ENCODE results near the gene NFKBIE. TPM values are rescaled to one million over a fixed set of nuclear protein-coding genes. Genes with fewer than 3 reads are reported as not detected.

NFKBIE gene
- total RNA-seq, 1 donor from 2014 or later = 17.2 TPM

DNA sequence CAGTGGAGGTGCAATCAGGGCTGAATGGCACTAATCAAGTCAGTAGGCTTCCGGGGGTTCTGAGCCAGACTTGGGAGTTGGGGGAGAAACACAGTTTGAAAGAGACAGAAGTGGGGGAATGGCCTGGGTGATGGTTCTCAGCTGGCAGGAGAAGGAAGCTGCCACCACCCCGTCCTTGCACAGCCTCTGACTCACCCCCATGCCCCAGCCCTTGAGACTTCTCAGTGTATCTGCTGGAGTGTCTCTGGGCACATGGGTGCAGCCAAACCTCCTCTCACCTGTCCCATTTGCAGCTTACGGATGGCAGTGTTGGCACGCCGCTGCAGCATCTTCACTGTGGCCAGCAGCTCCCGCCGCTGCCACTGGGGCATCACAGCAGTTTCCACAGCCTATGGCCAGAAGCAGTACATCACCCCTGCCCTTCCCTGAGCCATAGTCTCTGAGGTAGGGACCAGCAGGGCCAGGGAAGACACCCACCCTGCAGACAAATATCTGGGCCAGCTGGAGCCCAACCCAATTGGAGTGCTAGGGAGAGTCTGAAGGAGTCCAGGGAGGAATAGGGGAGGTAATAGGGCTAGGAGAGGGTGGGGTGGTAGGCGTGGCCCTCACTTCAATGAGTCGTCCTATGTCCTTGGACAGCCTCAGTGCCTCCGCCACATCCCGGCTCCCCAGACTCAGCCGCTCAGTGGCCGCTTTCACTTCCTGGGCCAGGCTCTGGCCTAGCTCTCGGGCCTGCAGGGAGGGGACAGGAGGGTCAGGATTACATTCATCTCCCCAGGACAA lies 36.6 kb upstream of the NFKBIE start:
- Histone ChIP-seq H3K4me1 (peaks cover 15% of the 10 kb centered on the region), H3K36me3 (peaks cover 0 to 67% of the 10 kb centered on the region in 2 donors), H3K4me3 (no peak overlapping the region), H3K27me3 (no peaks in the 10 kb centered on the region), H3K27ac (no peak overlapping the region), H3K9me3 (no peaks in the 10 kb centered on the region)
- DNase-seq (ENCODE audit: extremely low spot score in 2 of 2) = no peak
- intact Hi-C loops (cut with DNase I) = no loop called here
- no peak for TF ChIP-seq POLR2A (IDR thresholded peaks at IDR 0.05)
- TF ChIP-seq POLR2AphosphoS5 (IDR thresholded peaks at IDR 0.05; ENCODE audit: insufficient read depth in 1 of 2, low read depth in 1 of 2) = no peak
- TF ChIP-seq, protein P1, sequence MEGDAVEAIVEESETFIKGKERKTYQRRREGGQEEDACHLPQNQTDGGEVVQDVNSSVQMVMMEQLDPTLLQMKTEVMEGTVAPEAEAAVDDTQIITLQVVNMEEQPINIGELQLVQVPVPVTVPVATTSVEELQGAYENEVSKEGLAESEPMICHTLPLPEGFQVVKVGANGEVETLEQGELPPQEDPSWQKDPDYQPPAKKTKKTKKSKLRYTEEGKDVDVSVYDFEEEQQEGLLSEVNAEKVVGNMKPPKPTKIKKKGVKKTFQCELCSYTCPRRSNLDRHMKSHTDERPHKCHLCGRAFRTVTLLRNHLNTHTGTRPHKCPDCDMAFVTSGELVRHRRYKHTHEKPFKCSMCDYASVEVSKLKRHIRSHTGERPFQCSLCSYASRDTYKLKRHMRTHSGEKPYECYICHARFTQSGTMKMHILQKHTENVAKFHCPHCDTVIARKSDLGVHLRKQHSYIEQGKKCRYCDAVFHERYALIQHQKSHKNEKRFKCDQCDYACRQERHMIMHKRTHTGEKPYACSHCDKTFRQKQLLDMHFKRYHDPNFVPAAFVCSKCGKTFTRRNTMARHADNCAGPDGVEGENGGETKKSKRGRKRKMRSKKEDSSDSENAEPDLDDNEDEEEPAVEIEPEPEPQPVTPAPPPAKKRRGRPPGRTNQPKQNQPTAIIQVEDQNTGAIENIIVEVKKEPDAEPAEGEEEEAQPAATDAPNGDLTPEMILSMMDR (IDR thresholded peaks at IDR 0.05) = no peak

DNA sequence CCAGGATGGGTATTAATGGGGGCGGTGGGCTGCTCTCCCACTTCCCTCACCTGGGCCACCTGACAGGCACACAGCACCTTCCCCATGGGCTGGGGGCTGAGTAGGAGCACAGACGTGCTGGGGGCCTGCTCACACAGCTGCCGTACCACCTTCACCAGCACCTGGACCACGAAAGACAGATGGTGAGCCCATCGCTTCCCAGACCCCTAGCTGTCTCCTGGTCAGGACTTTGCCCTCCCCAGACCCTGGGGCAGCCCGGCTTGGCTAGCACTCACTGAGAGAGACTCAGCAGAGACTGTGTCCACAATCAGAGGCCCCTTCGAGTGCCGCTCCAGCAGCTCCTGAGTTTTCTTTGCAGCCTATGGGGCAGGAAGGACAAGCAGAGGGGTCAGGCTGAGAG lies 35.8 kb upstream of the NFKBIE start:
- Histone ChIP-seq H3K27me3 (no peaks in the 10 kb centered on the region), H3K36me3 (peaks cover 0 to 58% of the 10 kb centered on the region in 2 donors), H3K4me1 (peaks cover 17% of the 10 kb centered on the region), H3K4me3 (no peak overlapping the region), H3K9me3 (no peaks in the 10 kb centered on the region), H3K27ac (no peak overlapping the region)
- intact Hi-C loops (cut with DNase I) = no loop called here
- no peak for DNase-seq (ENCODE audit: extremely low spot score in 2 of 2)
- no peak for TF ChIP-seq POLR2AphosphoS5 (IDR thresholded peaks at IDR 0.05; ENCODE audit: insufficient read depth in 1 of 2, low read depth in 1 of 2)
- no peak for TF ChIP-seq POLR2A (IDR thresholded peaks at IDR 0.05)
- TF ChIP-seq, protein P1 (IDR thresholded peaks at IDR 0.05) = no peak

DNA sequence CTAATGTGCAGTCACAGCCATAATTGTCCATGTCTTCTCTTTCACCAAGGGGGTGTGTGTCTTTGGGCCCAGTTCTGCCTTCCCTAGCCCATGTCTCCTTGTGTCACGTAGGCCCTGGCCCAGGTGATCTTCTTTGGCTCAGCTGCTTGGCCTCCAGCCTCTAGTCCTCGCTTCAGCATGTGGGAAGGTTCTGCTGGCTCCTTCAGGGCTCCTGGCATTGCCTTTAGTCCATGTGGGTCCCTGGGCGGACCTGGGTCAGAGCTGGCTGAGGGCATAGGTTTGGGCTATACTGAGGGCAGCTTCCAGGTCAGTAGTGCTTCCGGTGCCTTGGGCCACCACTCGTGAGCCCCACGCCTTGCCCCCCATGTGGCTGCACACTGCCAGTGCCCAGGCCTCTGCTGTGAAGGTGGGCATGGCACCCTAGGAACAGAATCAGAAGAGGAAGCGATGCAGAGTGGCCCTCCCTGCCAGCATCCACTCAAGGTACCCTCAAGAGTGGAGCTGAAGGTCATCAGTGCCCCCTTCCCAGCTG lies 35.0 kb upstream of the NFKBIE start:
- TF ChIP-seq POLR2A (IDR thresholded peaks at IDR 0.05) = no peak
- TF ChIP-seq, protein P1 (IDR thresholded peaks at IDR 0.05) = no peak
- no peak for TF ChIP-seq POLR2AphosphoS5 (IDR thresholded peaks at IDR 0.05; ENCODE audit: insufficient read depth in 1 of 2, low read depth in 1 of 2)
- Histone ChIP-seq H3K36me3 (peaks cover 0 to 52% of the 10 kb centered on the region in 2 donors), H3K4me3 (no peak overlapping the region), H3K4me1 (peaks cover 17% of the 10 kb centered on the region), H3K27ac (no peak overlapping the region), H3K27me3 (no peaks in the 10 kb centered on the region), H3K9me3 (no peaks in the 10 kb centered on the region)
- intact Hi-C loops (cut with DNase I) = no loop called here
- DNase-seq (ENCODE audit: extremely low spot score in 2 of 2) = no peak

DNA sequence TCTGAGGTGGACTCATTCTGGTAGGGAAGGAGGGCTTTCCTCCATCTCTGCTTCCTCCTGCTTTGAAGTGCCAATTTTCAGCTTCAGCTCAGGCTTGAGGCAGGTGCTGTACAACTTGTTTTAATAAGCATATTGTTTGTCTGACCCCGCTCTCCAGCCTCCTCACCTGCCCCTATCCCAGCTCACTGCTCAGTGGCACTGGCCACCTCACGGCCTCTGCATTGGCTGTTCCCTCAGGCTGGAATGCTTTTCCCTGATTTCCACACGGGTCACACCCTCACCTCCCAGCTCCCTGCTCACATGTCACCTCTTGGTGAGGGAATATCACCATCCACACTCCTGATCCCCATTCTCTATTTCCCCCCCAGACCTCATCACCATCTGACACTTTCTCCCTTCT lies 33.5 kb upstream of the NFKBIE start:
- H3K4me3 ChIP-seq = no peak overlapping the region
- H3K4me1 ChIP-seq = peaks cover 17% of the 10 kb centered on the region
- H3K27ac ChIP-seq = no peak overlapping the region
- no peaks in the 10 kb centered on the region for H3K9me3 ChIP-seq
- TF ChIP-seq POLR2AphosphoS5 (IDR thresholded peaks at IDR 0.05; ENCODE audit: insufficient read depth in 1 of 2, low read depth in 1 of 2) = no peak
- no peak for TF ChIP-seq POLR2A (IDR thresholded peaks at IDR 0.05)
- TF ChIP-seq, protein P1 (IDR thresholded peaks at IDR 0.05) = no peak
- intact Hi-C loops (cut with DNase I) = no loop called here
- peaks cover 0 to 37% of the 10 kb centered on the region in 2 donors for H3K36me3 ChIP-seq
- no peaks in the 10 kb centered on the region for H3K27me3 ChIP-seq
- no peak for DNase-seq (ENCODE audit: extremely low spot score in 2 of 2)
